SK-N-MC (cell line): Measurements from ENCODE around the gene VAMP5.

Experiments used
- DNase-seq: peaks from one replicate; pipeline ENCODE4 v3.0.0-alpha.2; 2011; ENCODE audit warnings: low read depth, low spot score
- H3K27ac ChIP-seq: fragments of 200-600 bp; sonication (generic); 2 replicates; pipeline ENCODE4 v1.5.1; 2016; ENCODE audit warnings: mixed run types
- H3K36me3 ChIP-seq: fragments of 200-600 bp; sonication (generic); 2 replicates; pipeline ENCODE4 v1.6.1; 2017; ENCODE audit warnings: antibody characterized with exemption, low read length, mixed read lengths; ENCODE audit not compliant: insufficient read depth
- H3K4me3 ChIP-seq: fragments of 200-600 bp; sonication (generic); 2 replicates; pipeline ENCODE4 v1.5.1; 2016
- H3K9ac ChIP-seq: fragments of 200-600 bp; sonication (generic); 2 replicates; pipeline ENCODE4 v1.8.0; 2017; ENCODE audit warnings: mixed run types, mixed read lengths; ENCODE audit not compliant: insufficient read length
- H3K9me3 ChIP-seq: fragments of 200-600 bp; sonication (generic); 2 replicates; pipeline ENCODE4 v1.6.1; 2017; ENCODE audit warnings: low read depth, mild to moderate bottlenecking, antibody characterized with exemption, low read length, moderate library complexity, mixed read lengths
- EZH2 ChIP-seq: fragments of 200-600 bp; sonication (generic); IDR thresholded peaks from one replicate; pipeline ENCODE4 v1.6.1; 2017; ENCODE audit warnings: antibody characterized with exemption
- FOXP2 ChIP-seq: optimal IDR thresholded peaks from 2 replicates; pipeline ENCODE3; 2011; ENCODE audit warnings: mild to moderate bottlenecking, moderate library complexity; ENCODE audit not compliant: insufficient read depth; ENCODE audit errors: extremely low read length, control extremely low read depth
- POLR2AphosphoS5 ChIP-seq: IDR thresholded peaks from 2 replicates; pipeline ENCODE4 v1.6.1; 2012; ENCODE audit warnings: mild to moderate bottlenecking, low read depth, low read length, borderline replicate concordance

VAMP5 gene

DNA sequence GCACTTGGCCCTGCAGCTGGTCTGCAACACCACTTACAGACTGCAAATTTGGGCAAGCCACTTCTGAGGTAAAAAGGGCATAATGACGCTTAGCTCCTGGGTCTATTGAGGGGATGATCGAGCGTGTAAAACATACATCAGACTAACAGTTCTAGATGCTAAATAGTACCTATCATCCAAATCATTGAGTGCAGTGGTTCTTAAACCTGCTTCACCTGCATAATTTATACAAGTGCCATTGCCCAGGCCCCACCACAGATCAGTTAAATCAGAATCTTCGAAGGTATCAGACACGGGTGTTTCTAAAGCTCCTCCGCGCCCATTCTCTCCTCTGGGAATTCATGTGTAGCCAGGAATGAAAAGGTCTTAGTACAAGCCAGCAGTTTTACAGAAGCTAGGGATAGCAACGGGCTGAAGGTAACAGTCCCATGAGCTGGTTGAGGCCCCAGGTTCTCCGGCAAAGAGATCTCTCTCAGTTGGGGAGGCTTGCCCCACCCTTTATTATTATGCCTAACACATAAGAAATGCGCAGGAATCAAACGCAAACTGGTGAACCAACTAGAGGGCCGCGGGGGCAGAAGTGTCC lies 10.6 kb downstream of the VAMP5 start:
- Histone ChIP-seq H3K9ac (peak overlapping the region; percentile 93), H3K36me3 (peaks cover 6% of the 10 kb centered on the region; the same call in 1 of the 2 replicates), H3K27ac (peak overlapping the region; percentile 65; the same call in 1 of the 2 replicates), H3K4me3 (peak overlapping the region; percentile 96), H3K9me3 (no peaks in the 10 kb centered on the region)
- DNase-seq = no peak
- TF ChIP-seq POLR2AphosphoS5 (no peak), EZH2 (no peak)

DNA sequence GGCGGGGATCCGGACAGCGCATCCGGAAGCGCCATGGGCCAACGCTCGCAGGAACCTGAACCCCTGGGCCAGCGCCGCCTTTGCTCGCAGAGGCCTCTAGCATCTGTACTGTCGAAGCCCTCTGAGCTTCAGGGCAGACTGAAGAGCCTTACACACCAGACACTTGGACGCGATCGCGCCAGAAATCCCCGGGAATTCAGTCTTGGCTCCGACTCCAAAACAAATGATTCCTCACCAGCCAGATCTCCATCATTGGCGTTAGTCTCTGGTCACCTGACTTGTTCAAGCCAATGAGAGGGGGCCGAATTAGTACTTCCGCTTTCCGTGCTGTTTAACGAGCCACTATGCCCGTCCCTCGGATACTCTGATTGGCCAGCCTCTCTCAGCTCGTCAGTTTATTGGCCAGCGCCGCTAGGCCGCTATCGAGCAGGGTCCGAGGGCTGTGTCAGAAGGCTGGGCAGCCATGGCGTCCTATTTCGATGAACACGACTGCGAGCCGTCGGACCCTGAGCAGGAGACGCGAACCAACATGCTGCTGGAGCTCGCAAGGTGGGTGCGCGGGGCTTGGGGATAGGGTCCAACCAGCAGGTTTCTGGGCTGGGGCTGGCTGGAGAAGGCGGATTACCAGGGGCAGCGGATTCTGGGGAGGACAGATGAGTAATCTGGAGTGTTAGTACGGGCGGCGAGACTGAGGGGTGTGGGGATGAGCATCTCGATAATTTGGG lies 11.2 kb downstream of the VAMP5 start, which contains the start of gene RNF181:
RNF181 (plus strand) TSS at position 445 of the 725 bp plus-strand sequence; CDS start at position 464, 19 bp downstream.
- peak within 1 kb of the TSS; percentile 93 for H3K9ac ChIP-seq
- peak within 1 kb of the TSS; percentile 65; the same call in 1 of the 2 replicates for H3K27ac ChIP-seq
- peaks cover 6% of the 10 kb centered on the region; the same call in 1 of the 2 replicates for H3K36me3 ChIP-seq
- peak; percentile 95 for DNase-seq
- H3K9me3 ChIP-seq = no peaks in the 10 kb centered on the region
- H3K4me3 ChIP-seq = peak within 1 kb of the TSS; percentile 96
- TF ChIP-seq FOXP2 (no peak), POLR2AphosphoS5 (peak; percentile 81), EZH2 (no peak)

DNA sequence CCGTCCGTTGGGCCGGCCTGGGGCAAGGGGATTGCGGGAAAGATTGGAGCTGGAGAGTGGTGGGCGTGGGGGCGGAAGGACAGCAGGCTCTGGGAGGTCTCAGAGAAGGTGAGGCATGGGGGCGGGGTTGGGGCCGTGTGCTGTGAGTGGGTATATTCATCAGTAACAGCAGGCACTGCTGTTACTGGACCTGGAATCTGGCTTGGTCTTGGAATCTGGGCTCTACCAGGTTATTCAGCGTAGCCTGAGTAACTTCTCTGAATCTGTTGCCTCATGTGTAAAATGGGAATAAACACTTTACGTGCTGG lies 11.7 kb downstream of the VAMP5 start:
- Histone ChIP-seq H3K9me3 (no peaks in the 10 kb centered on the region), H3K36me3 (peaks cover 6% of the 10 kb centered on the region; the same call in 1 of the 2 replicates), H3K9ac (peak overlapping the region; percentile 88), H3K4me3 (peak overlapping the region; percentile 96), H3K27ac (no peak overlapping the region)
- DNase-seq = no peak
- no peak for TF ChIP-seq FOXP2
- no peak for TF ChIP-seq POLR2AphosphoS5
- TF ChIP-seq EZH2 = no peak

DNA sequence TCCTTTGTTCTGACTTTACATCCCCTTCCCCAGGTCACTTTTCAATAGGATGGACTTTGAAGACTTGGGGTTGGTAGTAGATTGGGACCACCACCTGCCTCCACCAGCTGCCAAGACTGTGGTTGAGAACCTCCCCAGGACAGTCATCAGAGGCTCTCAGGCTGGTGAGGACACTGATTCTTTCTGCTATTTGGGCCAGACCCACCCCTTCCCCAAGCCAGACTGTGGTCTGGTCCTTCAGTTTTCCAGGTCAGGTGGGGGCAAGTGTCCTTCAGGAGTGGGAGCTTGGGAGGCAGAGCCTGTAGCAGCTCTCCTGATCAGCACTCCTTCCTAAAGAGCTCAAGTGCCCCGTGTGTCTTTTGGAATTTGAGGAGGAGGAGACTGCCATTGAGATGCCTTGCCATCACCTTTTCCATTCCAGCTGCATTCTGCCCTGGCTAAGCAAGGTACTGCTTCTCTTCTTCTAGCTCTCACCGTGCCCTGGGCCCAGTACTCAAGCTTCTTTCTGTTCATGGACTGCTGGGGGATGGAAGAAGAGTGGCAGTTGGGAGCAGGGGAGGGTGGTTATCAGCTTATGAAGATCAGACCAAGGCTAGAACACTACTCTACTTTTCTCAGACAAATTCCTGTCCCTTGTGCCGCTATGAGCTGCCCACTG lies 12.4 kb downstream of the VAMP5 start:
- peak overlapping the region; percentile 96 for H3K4me3 ChIP-seq
- no peak for DNase-seq

DNA sequence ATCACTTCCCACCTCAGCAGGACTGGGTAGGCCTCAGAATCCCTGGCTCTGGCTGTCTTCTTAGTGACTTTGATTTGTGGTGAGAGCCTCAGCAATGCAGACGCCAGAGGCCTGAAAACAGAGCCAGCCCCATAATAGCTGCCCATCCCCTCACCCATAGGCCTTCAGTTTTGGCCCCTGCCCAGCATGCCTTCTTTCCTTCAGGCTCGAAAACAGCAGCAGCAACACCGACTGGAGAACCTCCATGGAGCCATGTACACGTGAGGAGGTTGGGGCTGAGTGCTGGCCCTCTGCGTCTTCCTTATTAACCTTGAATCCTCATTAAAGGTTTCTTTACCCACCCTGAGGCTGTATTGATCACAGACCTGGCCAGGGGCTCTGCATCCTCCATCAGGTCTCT lies 13.0 kb downstream of the VAMP5 start:
- peaks cover 6% of the 10 kb centered on the region; the same call in 1 of the 2 replicates for H3K36me3 ChIP-seq
- H3K4me3 ChIP-seq = no peak overlapping the region
- H3K27ac ChIP-seq = no peak overlapping the region
- no peak overlapping the region for H3K9ac ChIP-seq
- H3K9me3 ChIP-seq = no peaks in the 10 kb centered on the region
- TF ChIP-seq FOXP2 (no peak), EZH2 (no peak), POLR2AphosphoS5 (no peak)
- no peak for DNase-seq

More for the DNA sequence above, 12.4 kb downstream of the VAMP5 start:
- Histone ChIP-seq H3K27ac (no peak overlapping the region), H3K9ac (peak overlapping the region; percentile 88), H3K9me3 (no peaks in the 10 kb centered on the region), H3K36me3 (peaks cover 6% of the 10 kb centered on the region; the same call in 1 of the 2 replicates)
- TF ChIP-seq FOXP2 (no peak), POLR2AphosphoS5 (no peak), EZH2 (no peak)

DNA sequence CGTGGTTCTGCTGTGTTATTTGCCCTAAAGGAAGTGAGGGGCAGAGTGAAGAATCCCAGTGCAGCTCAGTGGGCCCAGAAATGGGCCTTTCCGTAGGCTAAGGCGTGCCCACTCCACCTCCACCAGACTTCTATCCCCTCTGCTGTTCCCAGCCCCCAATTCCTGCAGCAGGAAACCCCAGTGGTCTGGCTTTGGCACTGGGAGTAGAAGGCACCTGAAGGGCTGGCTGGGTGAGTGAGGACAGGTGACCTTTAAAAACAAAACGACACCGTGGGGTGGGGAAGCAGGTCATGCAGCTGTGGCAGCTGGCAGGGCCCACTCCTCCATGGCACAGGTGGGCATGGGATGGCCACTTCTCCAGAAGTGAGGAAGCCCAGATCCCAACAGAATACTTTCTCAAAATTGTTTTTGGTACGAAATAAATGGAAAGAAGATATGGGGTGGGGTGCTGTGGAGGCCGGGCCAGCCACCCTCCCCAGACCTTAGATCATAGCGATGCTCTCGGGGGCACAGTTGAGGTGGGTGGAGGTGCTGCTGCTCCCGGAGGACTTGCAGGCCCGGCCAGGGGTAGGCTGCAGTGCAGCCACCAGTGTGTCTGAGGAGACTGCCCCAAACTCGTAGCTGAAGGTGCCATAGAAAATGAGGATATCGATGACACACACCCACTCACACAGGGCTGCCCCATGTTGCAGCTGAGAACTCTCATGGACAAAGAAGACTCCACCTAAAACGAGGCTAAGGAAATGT lies 14.5 kb downstream of the VAMP5 start:
- Histone ChIP-seq H3K4me3 (no peak overlapping the region), H3K36me3 (peaks cover 6% of the 10 kb centered on the region; the same call in 1 of the 2 replicates), H3K9ac (no peak overlapping the region), H3K9me3 (no peaks in the 10 kb centered on the region), H3K27ac (no peak overlapping the region)
- no peak for TF ChIP-seq POLR2AphosphoS5
- DNase-seq = no peak

DNA sequence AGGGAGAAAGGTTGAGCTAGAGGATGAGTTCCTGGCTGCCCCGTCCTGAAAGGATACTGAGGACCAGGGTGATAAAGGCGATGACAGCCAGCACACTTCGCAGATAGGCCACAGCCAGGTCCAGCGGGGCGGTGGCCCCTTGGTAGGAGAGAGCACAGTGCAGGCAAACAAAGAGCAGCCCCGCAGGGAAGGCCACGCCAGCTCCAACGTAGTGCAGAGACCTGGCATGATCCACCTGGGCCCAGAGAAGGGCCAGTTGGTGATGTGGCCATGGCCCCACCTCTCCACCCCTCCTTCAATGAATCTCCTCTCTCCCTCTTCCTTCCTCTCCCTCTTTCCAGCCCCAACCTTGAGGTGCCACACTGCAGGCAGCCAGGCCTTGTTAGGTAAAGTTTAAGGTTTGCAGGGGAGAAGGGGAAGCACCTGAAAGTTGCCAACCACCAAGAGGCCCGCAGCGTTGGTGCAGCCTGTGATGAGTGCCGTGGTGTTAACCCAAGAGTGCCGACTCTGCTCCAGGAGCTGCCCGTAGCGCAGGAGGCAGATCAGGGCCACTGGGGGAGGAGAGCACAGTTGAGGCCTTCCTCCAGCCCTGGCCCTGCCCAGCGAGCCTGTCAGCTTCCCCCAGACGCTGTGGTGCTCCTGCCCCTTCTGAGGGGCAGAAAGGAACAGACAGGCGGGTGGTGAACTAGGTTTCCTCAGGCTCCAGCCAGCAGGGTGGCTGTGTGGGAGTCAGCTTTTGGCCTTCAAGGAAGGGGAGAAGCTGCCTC lies 15.4 kb downstream of the VAMP5 start:
- DNase-seq = no peak
- Histone ChIP-seq H3K9ac (no peak overlapping the region), H3K4me3 (no peak overlapping the region), H3K27ac (no peak overlapping the region), H3K36me3 (peaks cover 6% of the 10 kb centered on the region; the same call in 1 of the 2 replicates), H3K9me3 (no peaks in the 10 kb centered on the region)
- TF ChIP-seq POLR2AphosphoS5 = no peak
- TF ChIP-seq EZH2 = no peak
- no peak for TF ChIP-seq FOXP2
